Endothelial cell (in vitro differentiated cells): ENCODE data around the gene YEATS4. TPM values are rescaled to one million over a fixed set of nuclear protein-coding genes. Genes with fewer than 3 reads are reported as not detected.

Experiments used
- DNase-seq: peaks from one replicate; pipeline ENCODE4 v3.0.0; 2021; ENCODE audit warnings: low spot score
- H3K27ac Mint-ChIP-seq: one replicate; pipeline ENCODE4 v1.8.0; 2021; ENCODE audit warnings: mixed read lengths, inconsistent platforms; ENCODE audit not compliant: unreplicated experiment
- H3K27me3 Mint-ChIP-seq: one replicate; pipeline ENCODE4 v1.8.0; 2021; ENCODE audit warnings: mild to moderate bottlenecking, moderate library complexity, mixed read lengths, inconsistent platforms; ENCODE audit not compliant: unreplicated experiment
- H3K36me3 Mint-ChIP-seq: one replicate; pipeline ENCODE4 v1.8.0; 2021; ENCODE audit warnings: mild to moderate bottlenecking, low read depth, mixed read lengths, inconsistent platforms; ENCODE audit not compliant: unreplicated experiment
- H3K4me1 Mint-ChIP-seq: one replicate; pipeline ENCODE4 v1.8.0; 2021; ENCODE audit warnings: mild to moderate bottlenecking, mixed read lengths, inconsistent platforms; ENCODE audit not compliant: unreplicated experiment
- H3K4me3 Mint-ChIP-seq: one replicate; pipeline ENCODE4 v1.8.0; 2021; ENCODE audit warnings: mild to moderate bottlenecking, mixed read lengths, inconsistent platforms; ENCODE audit not compliant: unreplicated experiment
- H3K9me3 Mint-ChIP-seq: one replicate; pipeline ENCODE4 v1.8.0; 2021; ENCODE audit warnings: mixed read lengths, inconsistent platforms; ENCODE audit not compliant: unreplicated experiment
- CTCF ChIP-seq: fragments of 200-600 bp; sonication (generic); IDR thresholded peaks from one replicate; pipeline ENCODE4 v1.5.0; 2021; ENCODE audit warnings: antibody characterized with exemption; ENCODE audit not compliant: unreplicated experiment
- total RNA-seq: library from RNA; stranded (reverse); fragmentation: NEBNext Ultra II Directional; extraction: Animal tissue kit (Norgen Biotek cat#: 25700); gene quantifications from one replicate; pipeline ENCODE4 v1.2.1, GENCODE V29; 2021; ENCODE audit not compliant: unreplicated experiment

The YEATS4 gene
- total RNA-seq, 1 donor from 2014 or later: 16.8 TPM

- H3K4me3 Mint-ChIP-seq: no peak within 1 kb of the TSS
- no peaks in the 10 kb centered on the region for H3K27me3 Mint-ChIP-seq
- peaks cover 7% of the 10 kb centered on the region for H3K4me1 Mint-ChIP-seq
- no peak within 1 kb of the TSS for H3K27ac Mint-ChIP-seq
- TF ChIP-seq CTCF: no peak
- DNase-seq: no peak
- H3K36me3 Mint-ChIP-seq: no peaks in the 10 kb centered on the region
- H3K9me3 Mint-ChIP-seq: no peaks in the 10 kb centered on the region
These were observed 11.2 kb upstream of the YEATS4 start, which contains the start of gene LYZ for GRCh38 chr12:69348162-69348938. Gene LYZ, plus strand, starts transcription at chr12:69348381. Its CDS starts 28 bp downstream, at chr12:69348409.

GRCh38 chr12:69350002-69350626, 9.4 kb upstream of the YEATS4 start:
- no peak overlapping the region for H3K4me3 Mint-ChIP-seq
- H3K27me3 Mint-ChIP-seq: peaks cover 3% of the 10 kb centered on the region
- H3K4me1 Mint-ChIP-seq: peaks cover 14% of the 10 kb centered on the region
- DNase-seq: no peak
- H3K9me3 Mint-ChIP-seq: no peaks in the 10 kb centered on the region
- no peaks in the 10 kb centered on the region for H3K36me3 Mint-ChIP-seq
- TF ChIP-seq CTCF: no peak
- no peak overlapping the region for H3K27ac Mint-ChIP-seq

- H3K9me3 Mint-ChIP-seq: no peaks in the 10 kb centered on the region
- H3K4me1 Mint-ChIP-seq: peaks cover 14% of the 10 kb centered on the region
- no peak for TF ChIP-seq CTCF
- no peaks in the 10 kb centered on the region for H3K36me3 Mint-ChIP-seq
- H3K27me3 Mint-ChIP-seq: peaks cover 3% of the 10 kb centered on the region
- no peak for DNase-seq
- H3K27ac Mint-ChIP-seq: no peak overlapping the region
- H3K4me3 Mint-ChIP-seq: no peak overlapping the region
These were observed 8.8 kb upstream of the YEATS4 start for GRCh38 chr12:69350777-69351176.

GRCh38 chr12:69351462-69352236, 7.9 kb upstream of the YEATS4 start:
- DNase-seq: no peak
- Mint-ChIP-seq H3K27me3 (peaks cover 3% of the 10 kb centered on the region), H3K9me3 (no peaks in the 10 kb centered on the region), H3K27ac (no peak overlapping the region), H3K4me1 (peaks cover 14% of the 10 kb centered on the region), H3K4me3 (no peak overlapping the region), H3K36me3 (no peaks in the 10 kb centered on the region)
- no peak for TF ChIP-seq CTCF
